ENCODE results near the gene GNAZ.

GNAZ gene

GRCh38 chr22:23086787-23087186 lies 16.5 kb downstream of the GNAZ start:
- no peak for TF ChIP-seq CTCF (IDR thresholded peaks at IDR 0.05)

- TF ChIP-seq CTCF (IDR thresholded peaks at IDR 0.05), result no peak
Observed at GRCh38 chr22:23088199-23088604, 17.9 kb downstream of the GNAZ start.

GRCh38 chr22:23089010-23089409 lies 18.7 kb downstream of the GNAZ start:
- no peak for TF ChIP-seq CTCF (IDR thresholded peaks at IDR 0.05)

GRCh38 chr22:23089633-23090456 lies 19.5 kb downstream of the GNAZ start:
- TF ChIP-seq CTCF (IDR thresholded peaks at IDR 0.05), result no peak

- TF ChIP-seq CTCF (IDR thresholded peaks at IDR 0.05), result no peak
Observed at GRCh38 chr22:23090457-23090835, 20.1 kb downstream of the GNAZ start.

- TF ChIP-seq CTCF (IDR thresholded peaks at IDR 0.05), result no peak
Observed at GRCh38 chr22:23091760-23092159, 21.4 kb downstream of the GNAZ start.

- TF ChIP-seq CTCF (IDR thresholded peaks at IDR 0.05), result no peak
Observed at GRCh38 chr22:23092217-23092955, 22.1 kb downstream of the GNAZ start.
